ENCODE results near the gene BARHL2.

DNA sequence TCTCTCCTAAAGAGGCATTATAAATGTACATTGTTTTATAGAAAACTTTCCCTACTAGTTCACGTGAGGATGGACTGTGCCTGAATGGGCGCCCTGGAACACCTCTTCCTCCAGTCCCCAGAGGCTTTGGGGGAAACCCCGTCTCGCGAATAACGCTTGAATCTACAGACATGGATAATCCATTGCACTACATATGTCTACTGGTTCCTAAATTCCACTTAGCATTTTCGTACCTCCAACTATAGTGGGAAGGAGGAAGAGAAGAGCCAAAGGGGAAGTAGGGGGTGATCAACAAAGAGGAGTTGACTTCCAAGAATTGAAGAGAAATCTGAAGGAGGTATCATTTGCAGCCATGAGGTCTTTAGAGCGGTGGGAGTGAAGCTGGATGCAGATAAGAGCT is 11.1 kb downstream of the BARHL2 start:
- TF ChIP-seq RFX5 (IDR thresholded peaks at IDR 0.05), result no peak
- no peak for TF ChIP-seq ZC3H11A (IDR thresholded peaks at IDR 0.05)
- no peak for TF ChIP-seq EP300 (IDR thresholded peaks at IDR 0.05)

Measured in A549 (cell line).